GM21529 (cell line): ENCODE results near the gene FXN.

Source experiments
- ATAC-seq: cut with Tn5 transposase; IDR thresholded peaks from one replicate; pipeline ENCODE4 v1.9.1; 2021; ENCODE audit not compliant: unreplicated experiment

The FXN gene

GRCh38 chr9:69137311-69137710 is 101.8 kb downstream of the FXN start:
- ATAC-seq = no peak

GRCh38 chr9:69139596-69139995 is 104.0 kb downstream of the FXN start:
- no peak for ATAC-seq

GRCh38 chr9:69140123-69140735 is 104.7 kb downstream of the FXN start:
- ATAC-seq = no peak

- no peak for ATAC-seq
Measured at GRCh38 chr9:69141851-69142250, 106.3 kb downstream of the FXN start.

DNA sequence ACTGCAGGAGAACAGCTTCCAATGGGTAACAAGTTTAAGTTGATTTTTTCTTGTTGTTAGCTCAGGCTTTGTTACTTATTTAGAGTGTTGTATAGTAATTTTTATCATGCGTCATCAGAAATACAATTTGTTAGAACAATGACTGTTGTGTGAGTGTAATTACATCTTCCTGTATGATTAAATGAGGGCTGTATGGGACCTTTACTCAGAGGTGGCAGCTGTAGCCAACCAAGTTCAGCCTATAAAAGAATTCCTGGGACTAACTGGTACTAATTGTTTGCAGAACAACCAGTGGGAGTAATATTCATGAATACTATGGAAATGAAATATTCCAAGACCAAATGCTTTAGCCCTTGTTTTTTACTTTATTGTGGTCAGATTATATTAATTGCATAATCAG is 107.7 kb downstream of the FXN start:
- no peak for ATAC-seq

GRCh38 chr9:69145144-69145715 is 109.7 kb downstream of the FXN start:
- ATAC-seq = no peak

GRCh38 chr9:69147041-69147834 is 111.7 kb downstream of the FXN start:
- no peak for ATAC-seq

DNA sequence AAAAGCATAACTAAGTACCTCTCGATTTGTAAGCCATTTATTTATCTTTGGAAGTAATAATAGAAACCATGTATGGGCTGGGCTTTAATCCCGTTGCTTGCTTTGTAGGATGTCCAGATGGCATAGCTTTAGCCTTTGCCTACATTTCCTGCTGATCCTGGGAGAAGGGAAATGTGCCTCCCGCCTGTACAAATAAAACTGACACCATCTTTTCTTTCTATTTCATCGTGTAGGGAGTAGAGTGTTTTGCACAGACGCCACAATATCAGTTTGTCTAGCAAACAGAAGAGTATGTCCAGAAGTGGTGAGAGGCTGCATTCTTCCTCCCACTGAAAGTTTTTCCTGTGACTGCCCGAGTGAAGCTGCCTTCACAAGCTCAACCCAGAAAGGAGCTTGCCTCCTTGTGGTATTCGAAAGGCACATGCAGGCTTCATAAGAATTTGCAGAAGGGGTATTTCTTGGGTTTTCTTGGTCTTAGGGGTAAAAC is 113.8 kb downstream of the FXN start:
- no peak for ATAC-seq
